NCI-H345 treated with DMSO at 0.1 percent for 48 hours (cell line): ENCODE measurements around the gene TAX1BP3.
A peak's percentile ranks its signal among the peaks of the same experiment; 100 is the strongest.
"Not testable (repeated sequence)": the region's sequence is repeated elsewhere in the genome, so short reads cannot be mapped to it uniquely, and the experiment has no call there.

ENCODE experiments used
- DNase-seq: peaks from one replicate; lab custom pipeline; 2025; ENCODE audit not compliant: unreplicated experiment; lab: John Stamatoyannopoulos, UW

Gene TAX1BP3, protein sequence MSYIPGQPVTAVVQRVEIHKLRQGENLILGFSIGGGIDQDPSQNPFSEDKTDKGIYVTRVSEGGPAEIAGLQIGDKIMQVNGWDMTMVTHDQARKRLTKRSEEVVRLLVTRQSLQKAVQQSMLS

DNA sequence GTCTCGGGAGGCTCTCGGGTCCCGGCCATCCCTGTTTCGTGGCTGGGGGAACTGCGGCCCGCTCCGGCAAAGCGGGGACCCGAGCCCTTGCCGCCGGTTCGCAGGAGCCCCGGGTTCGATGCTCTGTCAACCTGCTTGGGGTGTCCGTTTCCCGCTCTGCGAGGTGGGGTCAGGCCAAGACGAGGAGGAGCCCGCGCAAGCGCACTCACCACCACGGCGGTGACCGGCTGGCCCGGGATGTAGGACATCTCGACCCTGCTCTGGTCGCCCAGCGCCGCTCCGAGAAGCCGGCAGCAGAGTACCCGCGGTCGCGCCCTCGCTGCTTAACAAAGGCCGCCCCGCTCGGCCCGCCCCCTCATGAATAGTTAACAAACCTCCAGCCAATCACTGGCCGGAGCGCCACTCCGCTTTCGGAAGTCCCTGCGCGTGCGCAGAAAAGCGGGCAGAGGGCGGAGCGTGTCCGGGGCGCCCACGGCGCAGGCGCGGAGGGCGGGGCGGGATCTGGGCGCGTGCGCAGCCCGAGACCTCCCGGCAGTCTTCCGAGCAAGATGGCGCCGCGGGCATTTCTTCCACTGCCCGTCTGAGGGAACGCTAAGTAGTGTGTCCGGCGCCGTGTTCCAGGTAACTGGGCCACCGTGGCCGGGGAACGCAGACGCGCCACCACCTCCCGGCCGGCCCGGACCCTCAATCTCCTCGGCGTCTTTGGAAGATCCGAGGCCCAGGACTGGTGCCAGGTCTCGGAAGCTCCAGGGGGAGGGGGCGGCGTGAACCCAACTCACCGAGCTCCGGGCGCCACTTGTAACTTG lies at the start of gene TAX1BP3, which contains the start of gene EMC6:
Gene TAX1BP3 (minus strand): TSS at position 300 of the 806 bp plus-strand sequence. CDS start 52 bp downstream, at position 248.
Gene EMC6 (plus strand): TSS at position 534 of the 806 bp plus-strand sequence. CDS start 335 bp downstream, outside the sequence.
- DNase-seq: peak; percentile 84

DNA sequence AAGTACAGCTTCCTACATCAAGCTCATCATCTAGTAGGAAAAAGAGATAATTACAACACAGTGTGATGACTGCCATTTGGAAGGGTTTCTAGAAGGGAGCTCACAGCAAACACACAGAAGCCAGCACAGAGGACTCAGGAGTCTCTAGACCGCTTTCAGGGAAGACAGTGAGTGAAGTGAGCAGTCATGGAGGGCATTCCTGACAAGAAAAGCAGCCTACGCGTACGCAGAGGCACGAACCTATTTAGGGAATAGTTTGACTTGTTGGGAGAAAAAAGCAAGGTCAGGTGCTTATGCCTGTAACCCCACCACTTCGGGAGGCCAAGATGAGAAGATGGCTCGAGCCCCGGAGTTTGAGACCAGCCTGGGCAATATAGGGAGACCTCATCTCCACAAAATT lies 46.9 kb upstream of the TAX1BP3 start:
- DNase-seq: no peak

DNA sequence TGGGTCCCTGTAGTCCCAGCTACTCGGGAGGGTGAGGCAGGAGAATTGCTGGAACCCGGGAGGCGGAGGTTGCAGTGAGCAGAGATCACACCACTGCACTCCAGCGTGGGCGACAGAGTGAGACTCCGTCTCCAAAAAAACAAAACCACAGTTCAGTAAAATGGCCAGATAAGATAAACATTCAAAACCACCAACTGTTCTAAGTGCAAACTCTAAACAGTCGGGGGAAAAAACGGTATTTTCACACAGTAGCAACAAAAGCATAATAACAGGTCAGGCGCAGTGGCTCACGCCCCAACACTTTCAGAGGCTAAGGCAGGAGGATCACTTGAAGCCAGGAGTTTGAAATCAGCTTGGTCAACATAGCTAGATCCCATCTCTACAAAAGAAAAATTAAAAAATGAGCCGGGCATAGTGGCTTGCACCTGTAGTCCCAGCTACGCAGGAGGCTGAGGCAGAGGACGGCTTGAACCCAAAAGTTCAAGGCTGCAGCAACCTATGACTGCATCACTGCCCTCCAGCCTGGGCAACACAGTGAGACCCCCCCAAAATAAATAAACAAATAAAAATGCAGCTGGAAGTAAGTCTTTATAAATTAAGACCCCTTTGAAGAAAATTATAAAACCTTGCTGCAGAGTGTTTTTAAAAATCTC lies 44.6 kb upstream of the TAX1BP3 start:
- DNase-seq: no peak

DNA sequence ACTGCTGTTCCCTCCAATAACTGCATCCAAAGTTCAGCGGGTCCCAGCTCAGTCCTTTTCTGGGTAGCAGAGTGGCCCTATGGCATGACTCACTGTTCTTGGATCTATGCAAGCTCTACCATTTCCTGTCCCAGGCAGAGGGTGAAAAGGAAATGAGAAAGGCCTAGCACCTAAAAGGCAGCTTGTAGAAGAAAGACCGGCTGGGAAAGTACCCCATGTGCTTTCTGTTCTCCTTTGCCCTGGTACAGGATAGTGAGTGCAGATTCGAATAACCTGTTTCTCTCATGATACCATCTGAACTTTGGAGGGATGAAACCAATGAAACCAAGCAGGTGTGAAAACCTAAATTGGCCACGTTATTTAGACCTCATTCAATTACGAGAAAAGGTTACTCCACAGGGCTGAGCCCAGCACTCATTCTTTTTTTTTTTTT lies 42.6 kb upstream of the TAX1BP3 start:
- DNase-seq: no peak

DNA sequence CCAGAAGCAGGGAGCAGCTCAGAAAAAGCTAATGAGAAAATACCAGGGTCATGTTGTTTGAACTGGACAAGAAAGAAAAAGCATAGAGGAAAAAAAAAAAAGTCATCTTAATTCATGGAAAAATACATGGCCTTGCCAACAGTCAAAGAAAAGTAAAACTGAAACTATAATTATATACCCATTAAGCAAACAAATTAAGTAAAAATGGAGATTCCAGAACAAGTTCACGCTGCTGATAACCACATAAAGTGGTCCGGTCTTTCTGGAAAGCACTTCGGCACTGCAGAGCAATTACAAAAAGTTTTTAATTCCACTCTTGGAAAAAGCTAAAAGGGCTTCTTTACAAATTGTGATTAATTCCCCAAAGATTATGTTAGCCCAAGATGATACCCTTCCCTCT lies 40.0 kb upstream of the TAX1BP3 start:
- no peak for DNase-seq

DNA sequence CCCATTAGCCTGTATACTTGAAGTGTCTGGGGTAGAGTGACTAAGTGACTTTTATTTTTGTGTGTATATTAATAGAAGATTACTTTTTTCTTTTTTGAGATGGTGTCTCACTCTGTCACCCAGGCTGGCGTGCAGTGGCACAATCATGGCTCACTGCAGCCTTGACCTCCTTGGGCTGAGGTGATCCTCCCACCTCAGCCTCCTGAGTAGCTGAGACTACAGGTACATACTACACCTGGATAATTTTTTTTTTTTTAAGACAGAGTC lies 37.3 kb upstream of the TAX1BP3 start:
- not testable (repeated sequence) for DNase-seq

DNA sequence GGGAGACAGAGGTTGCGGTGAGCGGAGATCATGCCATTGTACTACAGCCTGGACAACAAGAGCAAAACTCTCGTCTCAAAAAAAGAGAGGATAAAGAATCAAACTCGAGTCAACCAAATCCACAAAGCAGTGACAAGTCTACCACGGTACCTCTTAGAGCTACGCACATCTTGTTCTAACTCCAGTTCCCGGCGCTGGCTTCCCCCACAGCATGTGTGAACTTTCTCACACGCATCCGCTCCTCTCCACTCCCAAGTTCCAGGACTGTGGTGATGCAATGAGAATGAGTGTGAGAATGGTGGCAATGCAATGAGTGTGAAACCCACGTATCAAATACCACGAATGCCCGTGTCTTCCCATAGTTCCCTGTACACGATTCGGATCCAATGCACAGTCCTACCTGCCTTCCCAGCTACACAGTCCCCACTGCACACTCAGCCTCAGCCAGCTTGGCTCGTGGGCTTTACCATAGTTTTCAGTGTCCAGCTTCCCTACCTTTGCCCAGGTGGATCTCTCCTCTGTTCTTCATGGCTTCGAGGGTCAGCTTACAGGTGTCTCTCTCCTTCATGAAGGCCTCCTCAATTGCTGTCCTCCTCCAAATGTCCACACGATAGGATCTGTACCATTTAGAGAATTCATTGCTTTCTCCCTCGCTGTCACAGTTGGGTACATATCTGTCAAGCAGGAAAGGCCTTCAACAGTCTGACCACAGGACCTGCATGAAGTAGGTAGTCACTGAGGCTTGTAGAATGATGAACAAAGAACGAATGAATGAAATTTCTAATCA lies 36.7 kb upstream of the TAX1BP3 start:
- no peak for DNase-seq

DNA sequence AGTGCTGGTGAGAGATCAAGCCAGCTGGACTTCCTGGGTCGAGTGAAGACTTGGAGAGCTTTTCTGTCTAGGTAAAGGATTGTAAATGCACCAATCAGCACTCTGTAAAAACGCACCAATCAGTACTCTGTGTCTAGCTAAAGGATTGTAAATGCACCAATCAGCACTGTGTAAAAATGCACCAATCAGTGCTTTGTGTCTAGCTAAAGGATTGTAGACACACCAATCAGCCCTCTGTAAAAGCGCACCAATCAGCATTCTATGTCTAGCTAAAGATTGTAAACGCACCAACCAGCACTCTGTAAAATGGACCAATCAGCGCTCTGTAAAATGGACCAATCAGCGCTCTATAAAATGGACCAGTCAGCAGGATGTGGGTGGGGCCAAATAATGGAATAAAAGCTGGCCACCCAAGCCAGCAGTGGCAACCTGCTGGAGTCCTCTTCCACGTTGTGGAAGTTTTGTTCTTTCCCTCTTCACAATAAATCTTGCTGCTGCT lies 33.7 kb upstream of the TAX1BP3 start:
- DNase-seq: not testable (repeated sequence)

DNA sequence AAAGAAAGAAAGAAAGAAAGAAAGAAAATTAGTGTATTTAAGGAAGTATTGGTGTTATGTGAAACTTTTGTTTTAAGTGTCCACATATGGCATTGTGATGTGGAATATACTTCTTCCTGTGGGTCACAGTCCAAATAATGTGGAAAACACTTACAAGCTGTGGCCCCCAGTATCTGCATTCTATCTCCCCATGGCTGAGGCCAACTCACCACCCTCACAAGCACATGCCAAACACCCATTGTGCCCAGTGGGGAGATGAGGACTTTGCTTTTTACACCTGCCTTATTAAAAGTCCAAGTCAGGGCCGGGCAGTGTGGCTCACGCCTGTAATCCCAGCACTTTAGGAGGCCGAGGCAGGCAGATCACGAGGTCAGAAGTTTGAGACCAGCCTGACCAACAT lies 31.6 kb upstream of the TAX1BP3 start:
- no peak for DNase-seq

DNA sequence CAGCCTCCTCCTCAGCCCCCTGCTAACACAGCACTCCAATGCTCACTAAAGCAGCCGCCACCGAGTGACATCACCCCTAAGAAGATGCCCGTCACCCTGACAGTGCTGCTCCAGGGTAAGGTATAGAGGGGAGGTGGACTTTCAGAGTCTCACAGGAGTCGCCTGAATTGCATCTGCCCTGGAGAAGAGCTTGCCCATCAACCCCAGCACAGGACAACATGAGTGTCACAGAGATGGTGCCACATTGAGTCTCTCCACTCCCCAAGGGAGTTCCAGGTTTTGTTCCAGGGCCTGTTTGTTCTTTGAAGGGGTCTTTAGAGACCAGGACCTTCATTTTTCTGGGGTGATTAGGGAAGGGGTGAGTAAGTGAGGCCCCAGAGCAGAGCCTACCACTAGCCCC lies 29.8 kb upstream of the TAX1BP3 start:
- DNase-seq: no peak

DNA sequence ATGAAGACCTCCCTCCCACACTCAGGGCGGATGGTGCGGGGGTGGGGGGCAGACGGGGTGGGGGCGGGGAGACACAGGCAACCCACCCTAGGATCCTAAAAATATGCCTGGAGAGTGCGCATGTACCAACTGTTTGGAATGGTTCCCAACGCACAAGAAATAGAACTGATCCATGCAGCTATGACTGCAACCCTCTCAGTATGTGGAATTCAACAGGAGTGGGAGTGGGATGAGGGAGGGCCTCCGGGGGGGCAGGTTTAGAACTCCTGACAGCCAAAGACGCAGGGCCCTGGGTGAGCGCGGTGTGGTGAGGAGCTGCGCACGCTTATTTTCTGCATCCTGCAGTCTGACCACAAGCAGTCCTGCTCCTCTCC lies 28.7 kb upstream of the TAX1BP3 start:
- DNase-seq: no peak

DNA sequence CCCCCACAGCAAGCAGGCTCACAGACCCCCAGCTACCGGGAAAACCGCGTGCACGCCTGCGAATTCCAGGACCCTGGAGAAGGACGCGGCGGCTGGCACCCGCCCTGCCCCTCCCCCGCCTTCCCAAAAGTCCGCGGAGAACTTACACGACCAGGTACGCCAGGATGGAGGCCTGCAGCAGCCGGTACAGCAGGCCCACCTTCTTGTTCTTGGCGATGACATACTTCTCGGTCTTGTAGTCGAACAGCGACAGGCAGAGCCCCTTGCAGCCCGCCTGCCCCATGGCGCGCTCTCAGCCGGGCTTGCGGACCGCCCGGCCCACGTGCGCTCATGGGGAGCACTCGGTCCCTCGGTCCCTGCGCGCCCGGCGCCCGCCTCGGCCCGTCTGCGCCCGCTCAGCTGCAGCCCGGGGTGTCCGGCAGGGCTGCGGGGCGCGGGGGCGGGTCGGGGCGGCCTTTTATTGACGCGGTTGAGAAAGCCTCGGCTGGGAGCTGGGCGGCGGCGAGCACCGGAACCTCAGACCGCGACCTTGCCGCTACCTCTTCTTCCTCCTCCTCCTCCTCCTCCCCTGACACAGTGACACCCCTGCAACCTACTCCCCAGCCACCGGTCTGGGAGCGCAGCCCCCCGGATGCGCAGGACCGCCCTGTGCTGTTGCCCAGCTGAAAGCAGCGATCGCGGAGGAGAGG lies 27.5 kb upstream of the TAX1BP3 start, which contains the start of gene P2RX5:
Gene P2RX5 (minus strand): TSS at position 433 of the 689 bp plus-strand sequence. CDS start 150 bp downstream, at position 283.
- no peak for DNase-seq

DNA sequence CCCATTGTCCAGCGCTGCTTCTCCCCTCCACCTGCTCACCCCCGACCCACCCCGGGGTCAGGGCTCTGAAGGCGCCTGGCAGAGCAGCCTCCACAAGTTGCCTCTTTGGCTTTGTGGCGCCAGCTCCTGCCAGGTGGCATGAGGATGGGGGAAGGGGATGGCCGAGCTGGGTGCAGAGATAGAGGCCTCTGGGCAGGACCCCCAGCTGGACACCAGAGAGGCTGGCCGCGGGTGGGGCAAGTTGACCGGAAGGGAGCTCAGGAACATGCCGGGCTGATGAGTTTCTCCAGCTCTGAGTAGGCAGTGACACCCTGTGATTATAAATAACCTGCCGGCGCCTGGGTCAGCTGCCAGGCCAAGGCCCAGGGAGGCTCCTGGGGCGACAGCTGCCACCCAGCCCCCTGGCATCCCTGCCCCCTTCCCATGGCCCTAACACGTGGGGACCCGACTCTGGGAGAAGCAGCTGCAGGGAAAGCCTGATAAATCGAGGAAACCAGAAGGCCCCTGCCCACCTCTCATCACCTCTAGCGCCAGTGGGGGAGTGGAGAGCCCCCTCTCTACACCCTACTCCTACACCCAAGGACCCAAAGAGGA lies 26.8 kb upstream of the TAX1BP3 start:
- DNase-seq: no peak

DNA sequence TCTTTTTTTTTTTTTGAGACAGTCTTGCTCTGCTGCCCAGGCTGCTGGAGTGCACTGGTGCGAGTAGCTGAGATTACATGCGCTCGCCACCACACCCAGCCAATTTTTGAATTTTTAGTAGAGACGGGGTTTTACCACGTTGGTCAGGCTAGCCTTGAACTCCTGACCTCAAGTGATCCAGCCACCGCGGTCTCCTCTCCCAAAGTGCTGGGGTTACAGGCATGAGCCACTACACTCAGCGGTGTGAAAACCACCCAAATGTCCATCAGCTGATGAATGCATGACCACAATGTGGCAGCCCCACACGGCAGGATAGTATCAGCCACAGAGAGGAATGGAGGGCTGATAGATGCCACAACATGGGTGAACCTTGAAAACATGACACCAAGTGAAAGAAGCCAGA lies 25.5 kb upstream of the TAX1BP3 start:
- DNase-seq: no peak

DNA sequence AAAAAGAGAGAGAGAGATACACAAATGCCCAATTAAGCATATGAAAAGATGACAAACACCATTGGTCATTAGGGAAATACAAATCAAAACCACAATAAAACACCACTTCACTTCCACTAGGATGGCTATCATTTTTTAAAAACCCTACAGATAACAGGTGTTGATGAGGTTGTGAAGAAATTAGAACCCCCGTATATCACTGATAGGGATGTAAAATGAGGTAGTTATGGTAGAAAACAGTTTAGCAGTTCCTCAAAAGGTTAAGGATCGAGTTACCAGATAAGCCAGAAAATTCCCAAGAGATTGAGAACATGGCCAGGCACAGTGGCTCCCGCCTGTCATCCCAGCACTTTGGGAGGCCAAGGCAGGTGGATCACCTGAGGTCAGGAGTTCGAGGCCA lies 24.8 kb upstream of the TAX1BP3 start:
- no peak for DNase-seq

DNA sequence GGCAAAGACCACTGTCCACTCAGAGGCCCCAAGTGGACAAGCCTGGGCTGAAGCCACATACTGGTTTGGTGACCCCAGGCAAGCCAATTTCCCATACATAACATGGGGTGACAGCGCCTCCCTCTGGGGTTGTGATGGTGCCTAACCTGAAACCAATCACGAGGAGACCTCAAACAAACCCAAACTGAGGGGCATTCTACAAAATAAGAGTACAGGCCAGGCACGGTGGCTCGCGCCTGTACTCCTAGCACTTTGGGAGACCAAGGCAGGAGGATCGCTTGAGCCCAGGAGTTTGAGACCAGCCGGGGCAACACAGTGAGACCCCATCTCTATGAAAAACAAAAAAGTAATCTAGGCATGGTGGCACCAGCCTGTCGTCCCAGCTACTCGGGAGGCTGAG lies 24.0 kb upstream of the TAX1BP3 start:
- DNase-seq: no peak

DNA sequence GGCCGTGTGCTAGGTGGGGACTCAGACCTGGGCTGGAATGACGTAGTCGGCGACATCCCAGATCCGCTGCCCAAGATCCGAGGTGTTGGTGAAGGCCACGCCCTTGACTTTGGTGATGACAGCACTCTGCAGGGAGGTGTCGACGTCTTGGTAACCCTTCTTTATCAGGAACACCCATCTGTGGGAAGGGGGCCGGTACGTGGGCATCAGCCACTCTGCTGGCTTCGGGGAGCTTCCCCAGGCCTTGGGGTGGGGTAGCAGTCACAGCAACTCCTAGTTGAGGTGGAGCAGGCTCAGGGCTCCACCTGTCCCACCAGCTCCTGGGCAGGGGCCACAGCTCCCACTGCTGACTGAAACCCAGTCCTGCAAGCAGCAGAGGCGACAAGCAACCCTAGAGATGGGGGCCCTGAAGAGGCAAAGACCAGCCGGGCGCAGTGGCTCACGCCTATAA lies 23.3 kb upstream of the TAX1BP3 start:
- no peak for DNase-seq

DNA sequence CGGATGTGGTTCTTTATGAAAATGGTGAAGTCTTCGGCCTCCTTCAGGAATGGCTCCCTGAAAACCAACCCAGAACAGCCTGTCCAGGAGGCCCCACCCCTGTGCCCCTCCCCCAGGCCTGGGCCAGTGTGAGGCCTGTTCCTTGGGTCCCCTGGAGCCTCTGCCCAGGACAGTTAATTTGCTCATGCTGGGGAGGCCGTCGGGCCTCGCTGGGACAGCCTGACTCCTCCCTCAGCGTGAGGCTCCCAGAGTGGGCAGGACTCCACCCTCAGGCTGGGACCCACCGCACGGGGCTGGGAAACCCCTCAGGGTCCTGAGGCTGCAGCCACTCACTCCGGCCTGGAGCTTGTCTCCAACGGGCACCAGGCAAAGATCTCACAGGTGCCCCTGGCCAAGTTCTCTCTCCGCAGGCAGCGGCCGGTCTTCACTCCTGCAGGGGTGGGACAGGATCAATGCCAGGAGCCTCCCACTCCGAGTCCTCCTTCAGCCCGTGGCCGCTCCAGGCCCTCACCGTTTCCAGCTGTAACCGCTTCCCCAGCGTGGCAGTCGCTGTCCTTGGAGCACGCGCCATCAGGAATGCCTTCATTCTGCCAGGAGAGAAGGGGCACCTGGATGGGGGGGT lies 21.8 kb upstream of the TAX1BP3 start:
- DNase-seq: no peak

DNA sequence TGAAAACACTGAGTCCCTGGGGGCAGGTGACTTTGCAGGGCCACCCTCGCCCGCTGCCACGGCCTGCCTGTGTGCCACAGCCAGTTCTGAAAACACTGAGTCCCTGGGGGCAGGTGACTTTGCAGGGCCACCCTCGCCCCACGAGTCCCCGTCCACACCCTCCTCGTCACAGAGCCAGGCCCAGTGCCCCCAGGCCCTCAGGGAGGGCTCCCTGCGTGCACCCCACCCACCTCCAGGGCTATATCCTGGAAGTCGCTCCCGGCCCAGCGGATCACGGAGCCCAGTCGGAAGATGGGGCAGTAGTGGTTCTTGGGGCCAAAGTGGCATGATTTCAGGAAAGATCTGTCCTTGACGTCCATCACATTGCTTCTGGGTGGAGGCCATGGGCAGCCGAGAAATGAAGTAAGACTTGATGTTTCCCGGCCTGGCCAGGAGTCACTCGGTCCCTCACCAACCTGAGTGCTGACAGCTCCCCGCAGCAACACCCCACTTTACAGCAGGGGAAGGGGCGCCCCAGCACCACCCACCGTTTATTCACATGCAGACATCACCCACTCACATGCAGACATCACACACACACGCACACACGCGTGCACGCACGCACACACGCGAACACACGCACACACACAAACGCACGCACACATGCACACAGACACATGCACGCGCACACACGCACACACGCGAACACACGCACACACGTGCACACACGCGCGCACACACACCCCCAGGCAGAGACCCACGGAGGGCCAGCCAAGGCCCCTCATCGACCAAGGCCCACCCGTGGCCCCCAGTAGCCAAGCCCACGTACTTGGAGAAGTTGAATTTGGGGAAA lies 21.1 kb upstream of the TAX1BP3 start:
- DNase-seq: no peak
